NCI-H748 (cell line): ENCODE data around the gene EDEM3.
"Not testable (repeated sequence)": the region's sequence is repeated elsewhere in the genome, so short reads cannot be mapped to it uniquely, and the experiment has no call there.

Experiments
- DNase-seq: peaks from one replicate; lab custom pipeline; 2025; ENCODE audit not compliant: unreplicated experiment; lab: John Stamatoyannopoulos, UW

Gene EDEM3

GRCh38 chr1:184739796-184740195 lies 14.9 kb downstream of the EDEM3 start:
- DNase-seq: peak; percentile 22

- no peak for DNase-seq
Measured at GRCh38 chr1:184739070-184739469, 15.6 kb downstream of the EDEM3 start.

GRCh38 chr1:184734980-184735379 lies 19.7 kb downstream of the EDEM3 start:
- no peak for DNase-seq

- DNase-seq: no peak
Measured at GRCh38 chr1:184724843-184725242, 29.8 kb downstream of the EDEM3 start.

GRCh38 chr1:184716158-184716557 lies 38.5 kb downstream of the EDEM3 start:
- no peak for DNase-seq

- DNase-seq: no peak
Measured at GRCh38 chr1:184709418-184709817, 45.2 kb downstream of the EDEM3 start.

GRCh38 chr1:184708084-184708676 lies 46.5 kb downstream of the EDEM3 start:
- no peak for DNase-seq

- no peak for DNase-seq
Measured at GRCh38 chr1:184705271-184705670, 49.4 kb downstream of the EDEM3 start.

- no peak for DNase-seq
Measured at GRCh38 chr1:184701816-184702215, 52.8 kb downstream of the EDEM3 start.

- no peak for DNase-seq
Measured at GRCh38 chr1:184698969-184699368, 55.7 kb downstream of the EDEM3 start.

GRCh38 chr1:184698016-184698415 lies 56.6 kb downstream of the EDEM3 start:
- DNase-seq: no peak

- no peak for DNase-seq
Measured at GRCh38 chr1:184696403-184696802, 58.3 kb downstream of the EDEM3 start.

GRCh38 chr1:184695023-184695422 lies 59.6 kb downstream of the EDEM3 start:
- no peak for DNase-seq

- DNase-seq: no peak
Measured at GRCh38 chr1:184693011-184693410, 61.6 kb downstream of the EDEM3 start.

GRCh38 chr1:184691719-184692324 lies 62.8 kb downstream of the EDEM3 start:
- DNase-seq: peak; percentile 29

GRCh38 chr1:184686540-184686939 lies 68.1 kb downstream of the EDEM3 start:
- DNase-seq: no peak

- DNase-seq: no peak
Measured at GRCh38 chr1:184685116-184685515, 69.5 kb downstream of the EDEM3 start.

- peak; percentile 12 for DNase-seq
Measured at GRCh38 chr1:184684285-184685074, 70.2 kb downstream of the EDEM3 start.

GRCh38 chr1:184682956-184683355 lies 71.7 kb downstream of the EDEM3 start:
- no peak for DNase-seq

- not testable (repeated sequence) for DNase-seq
Measured at GRCh38 chr1:184680611-184681225, 73.9 kb downstream of the EDEM3 start.

GRCh38 chr1:184679472-184679871 lies 75.2 kb downstream of the EDEM3 start:
- DNase-seq: not testable (repeated sequence)

- no peak for DNase-seq
Measured at GRCh38 chr1:184677344-184677743, 77.3 kb downstream of the EDEM3 start.
